Measurements from ENCODE around the gene STRADB. TPM values are rescaled to one million over a fixed set of nuclear protein-coding genes. Genes with fewer than 3 reads are reported as not detected.

Gene STRADB
- polyA plus RNA-seq, 3 donors = 6.9 to 25.6 (median 22.0) TPM

DNA sequence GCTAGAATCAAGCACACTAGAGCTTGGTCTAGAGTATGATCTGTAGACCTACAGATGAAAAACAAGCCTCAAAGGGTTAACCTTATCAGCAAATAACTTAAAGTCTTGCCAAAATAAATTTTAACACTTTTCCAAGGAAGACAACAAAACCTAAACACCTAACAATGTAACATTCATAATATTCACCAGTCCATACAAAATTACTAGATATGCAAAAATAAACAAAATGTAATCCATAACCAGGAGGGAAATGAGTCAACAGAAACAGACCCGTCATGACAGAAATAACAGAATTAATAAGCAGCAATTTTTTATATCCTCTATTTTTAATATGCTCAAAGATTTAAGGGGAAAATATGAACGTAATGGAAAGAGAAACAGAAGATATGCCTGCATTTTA is 36.4 kb upstream of the STRADB start:
- H4K20me1 ChIP-seq (ENCODE audit: insufficient read depth, low read length) = peaks cover 13% of the 10 kb centered on the region
- no peak overlapping the region for H2AFZ ChIP-seq (ENCODE audit: insufficient read depth, low read depth, low read length, poor library complexity, severe bottlenecking)
- no peak overlapping the region for H3K4me3 ChIP-seq (replicated peaks in 1 of 3; ENCODE audit: low read depth in 2 of 3, low read length in 3 of 3)
- no peaks in the 10 kb centered on the region for H3K9me3 ChIP-seq (replicated peaks in 1 of 2; ENCODE audit: control insufficient read depth in 1 of 2, insufficient read depth in 1 of 2, low read length in 2 of 2)
- intact Hi-C loops (cut with micrococcal nuclease) = no loop called here
- no peak overlapping the region for H3K9ac ChIP-seq (ENCODE audit: insufficient read depth, low read length, poor library complexity, severe bottlenecking)
- H3K27me3 ChIP-seq (ENCODE audit: control insufficient read depth in 2 of 2, insufficient read depth in 2 of 2, low read length in 2 of 2) = no peaks in the 10 kb centered on the region
- H3K36me3 ChIP-seq (replicated peaks in 1 of 2; ENCODE audit: control insufficient read depth in 1 of 2, insufficient read depth in 2 of 2, low read length in 2 of 2) = peaks cover 6 to 32% of the 10 kb centered on the region in 2 donors
- H3K27me3 Mint-ChIP-seq (ENCODE audit: low read depth in 3 of 3) = peaks cover 0 to 2% (median 0%) of the 10 kb centered on the region in 3 donors
- no CpG with 5 or more reads among the region's 2 CpGs for WGBS (ENCODE audit: insufficient coverage)
- no peak overlapping the region for H3K4me3 Mint-ChIP-seq
- H3K9me3 Mint-ChIP-seq = peaks cover 0 to 2% (median 0%) of the 10 kb centered on the region in 7 donors
- no peak overlapping the region for H3K27ac ChIP-seq (ENCODE audit: low read depth in 1 of 2, low read length in 2 of 2)
- no peak for TF ChIP-seq CTCF (IDR thresholded peaks at IDR 0.05)
- H3K4me1 ChIP-seq (ENCODE audit: control insufficient read depth in 1 of 2, insufficient read depth in 2 of 2, low read length in 2 of 2) = no peaks in the 10 kb centered on the region
- H3K4me2 ChIP-seq (replicated peaks; ENCODE audit: extremely low read depth, low read length, poor library complexity, severe bottlenecking) = no peak overlapping the region
- no peak for DNase-seq
- peaks cover 11% of the 10 kb centered on the region for H3K79me2 ChIP-seq (ENCODE audit: insufficient read depth, low read length)
- peaks cover 26 to 29% of the 10 kb centered on the region in 2 donors for H3K36me3 Mint-ChIP-seq
- H3K27ac Mint-ChIP-seq = no peak overlapping the region
- H3K4me1 Mint-ChIP-seq = no peaks in the 10 kb centered on the region

DNA sequence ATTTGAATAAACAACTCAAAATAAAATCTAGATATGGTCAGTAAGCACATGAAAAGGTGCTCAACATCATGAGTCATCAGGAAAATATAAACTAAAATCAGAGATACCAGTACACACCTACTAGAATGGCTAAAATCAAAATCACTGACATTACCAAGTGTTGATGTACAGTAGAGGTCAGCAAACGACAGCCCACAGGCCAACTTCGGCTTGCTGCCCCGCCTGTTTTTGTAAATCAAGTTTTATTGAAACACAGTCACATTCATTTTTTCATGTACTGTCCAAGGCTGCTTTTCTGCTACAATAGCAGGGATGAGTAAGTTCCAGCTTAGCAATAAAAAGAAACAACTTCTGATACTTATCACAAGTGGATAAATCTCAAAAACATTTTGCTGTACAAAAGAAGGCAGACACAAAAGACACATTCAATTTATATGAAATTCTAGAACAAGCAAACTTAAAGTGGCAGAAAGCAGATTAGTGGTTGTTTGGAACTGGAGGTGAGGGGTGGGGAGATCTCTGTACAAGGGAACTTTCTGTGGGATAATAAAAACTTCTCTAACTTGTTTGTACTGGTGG is 32.4 kb upstream of the STRADB start:
- H4K20me1 ChIP-seq (ENCODE audit: insufficient read depth, low read length) = peaks cover 22% of the 10 kb centered on the region
- no peak overlapping the region for H3K4me2 ChIP-seq (replicated peaks; ENCODE audit: extremely low read depth, low read length, poor library complexity, severe bottlenecking)
- intact Hi-C loops (cut with micrococcal nuclease) = no loop called here
- Mint-ChIP-seq H3K4me1 (no peaks in the 10 kb centered on the region), H3K27me3 (ENCODE audit: low read depth in 3 of 3) (peaks cover 0 to 2% (median 0%) of the 10 kb centered on the region in 3 donors), H3K27ac (peak overlapping the region in 3 of 7 donors; percentile 44 to 59 (median 46)), H3K4me3 (no peak overlapping the region), H3K9me3 (no peaks in the 10 kb centered on the region), H3K36me3 (peaks cover 23% of the 10 kb centered on the region in 2 donors)
- no peaks in the 10 kb centered on the region for H3K27me3 ChIP-seq (ENCODE audit: control insufficient read depth in 2 of 2, insufficient read depth in 2 of 2, low read length in 2 of 2)
- no peaks in the 10 kb centered on the region for H3K4me1 ChIP-seq (ENCODE audit: control insufficient read depth in 1 of 2, insufficient read depth in 2 of 2, low read length in 2 of 2)
- H3K4me3 ChIP-seq (replicated peaks in 1 of 3; ENCODE audit: low read depth in 2 of 3, low read length in 3 of 3) = no peak overlapping the region
- H3K27ac ChIP-seq (ENCODE audit: low read depth in 1 of 2, low read length in 2 of 2) = no peak overlapping the region
- peaks cover 14% of the 10 kb centered on the region for H3K79me2 ChIP-seq (ENCODE audit: insufficient read depth, low read length)
- H3K9ac ChIP-seq (ENCODE audit: insufficient read depth, low read length, poor library complexity, severe bottlenecking) = no peak overlapping the region
- H3K9me3 ChIP-seq (replicated peaks in 1 of 2; ENCODE audit: control insufficient read depth in 1 of 2, insufficient read depth in 1 of 2, low read length in 2 of 2) = no peaks in the 10 kb centered on the region
- no peak for TF ChIP-seq CTCF (IDR thresholded peaks at IDR 0.05)
- WGBS (ENCODE audit: insufficient coverage) = no CpG with 5 or more reads among the region's 3 CpGs
- no peak overlapping the region for H2AFZ ChIP-seq (ENCODE audit: insufficient read depth, low read depth, low read length, poor library complexity, severe bottlenecking)
- peaks cover 6 to 31% of the 10 kb centered on the region in 2 donors for H3K36me3 ChIP-seq (replicated peaks in 1 of 2; ENCODE audit: control insufficient read depth in 1 of 2, insufficient read depth in 2 of 2, low read length in 2 of 2)
- DNase-seq = no peak

Data from CD14-positive monocyte (primary cell).